GM15510 (cell line): ENCODE data around the gene LY6G6F.

Experiments used
- POLR2A ChIP-seq: IDR thresholded peaks from 3 replicates; pipeline ENCODE4 v1.6.1; 2011; ENCODE audit warnings: borderline replicate concordance; ENCODE audit not compliant: insufficient read length; ENCODE audit errors: extremely low read depth

The LY6G6F gene

GRCh38 chr6:31737315-31737990 lies 30.8 kb downstream of the LY6G6F start:
- TF ChIP-seq POLR2A = no peak

GRCh38 chr6:31737991-31738979 lies 31.6 kb downstream of the LY6G6F start:
- peak; percentile 44 for TF ChIP-seq POLR2A

DNA sequence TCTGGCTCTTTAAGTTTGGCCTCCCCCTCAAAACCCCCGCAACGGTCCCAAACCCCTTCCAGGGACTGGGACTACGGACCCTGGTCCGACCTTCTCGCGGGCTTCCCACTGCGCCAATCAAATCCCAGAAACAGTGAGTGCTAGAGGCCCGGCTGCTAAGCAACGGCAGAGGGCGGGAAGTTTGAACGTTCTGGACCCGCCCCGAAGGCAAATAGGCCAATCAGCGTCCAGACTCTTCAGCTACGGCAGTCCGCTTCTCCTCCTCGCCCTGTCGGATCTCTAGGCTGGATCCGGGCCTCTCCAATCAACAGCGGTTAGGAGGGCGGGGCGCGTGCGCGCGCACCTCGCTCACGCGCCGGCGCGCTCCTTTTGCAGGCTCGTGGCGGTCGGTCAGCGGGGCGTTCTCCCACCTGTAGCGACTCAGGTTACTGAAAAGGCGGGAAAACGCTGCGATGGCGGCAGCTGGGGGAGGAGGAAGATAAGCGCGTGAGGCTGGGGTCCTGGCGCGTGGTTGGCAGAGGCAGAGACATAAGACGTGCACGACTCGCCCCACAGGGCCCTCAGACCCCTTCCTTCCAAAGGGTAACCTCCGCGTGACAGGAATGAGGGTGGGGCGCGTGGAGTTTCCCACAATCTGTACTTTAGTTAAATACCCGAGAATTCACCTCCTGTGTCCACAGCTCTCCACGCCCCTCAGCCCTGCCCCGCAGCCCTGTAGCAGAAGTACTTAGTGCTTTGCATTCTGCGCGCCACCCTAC lies 33.2 kb downstream of the LY6G6F start, which contains the start of gene MSH5:
TSS of gene MSH5 (plus strand) at position 367 of the 758 bp plus-strand sequence. CDS start 462 bp downstream, outside the sequence.
- peak; percentile 63 for TF ChIP-seq POLR2A

GRCh38 chr6:31740397-31741223 lies 33.9 kb downstream of the LY6G6F start:
- no peak for TF ChIP-seq POLR2A

DNA sequence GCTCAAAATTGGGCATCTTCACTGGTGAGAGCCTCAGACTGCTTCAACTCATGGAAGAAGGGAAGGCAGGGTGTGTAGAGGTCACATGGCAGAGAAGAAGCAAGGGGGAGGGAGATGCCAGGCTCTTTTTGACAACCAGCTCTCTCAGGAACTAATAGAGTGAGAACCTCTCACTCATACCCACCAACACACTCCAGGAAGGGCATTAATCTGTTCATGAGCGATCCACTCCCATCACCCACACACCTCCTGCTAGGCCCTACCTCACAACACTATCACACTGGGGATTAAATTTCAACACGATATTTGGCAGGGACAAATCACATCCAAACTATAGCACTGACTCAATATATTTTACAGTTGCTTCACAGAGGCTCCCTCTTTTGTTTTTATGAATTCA lies 35.1 kb downstream of the LY6G6F start:
- TF ChIP-seq POLR2A = no peak

DNA sequence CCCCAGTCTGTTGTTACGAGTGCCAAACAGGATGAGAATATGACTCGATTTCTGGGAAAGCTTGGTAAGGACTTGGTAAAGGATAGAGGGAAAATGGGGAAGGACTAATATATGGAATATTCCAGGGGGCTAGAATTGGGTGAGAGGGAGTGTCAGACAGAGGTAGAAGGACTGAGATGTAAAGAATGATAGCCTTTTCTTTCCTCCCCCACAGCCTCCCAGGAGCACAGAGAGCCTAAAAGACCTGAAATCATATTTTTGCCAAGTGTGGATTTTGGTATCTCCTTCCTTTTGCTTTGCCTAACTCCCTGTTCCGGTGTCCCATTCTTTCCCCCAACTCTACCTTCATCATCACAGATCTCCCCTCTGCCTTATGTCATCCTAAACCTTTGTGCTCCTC lies 36.2 kb downstream of the LY6G6F start:
- TF ChIP-seq POLR2A = no peak

DNA sequence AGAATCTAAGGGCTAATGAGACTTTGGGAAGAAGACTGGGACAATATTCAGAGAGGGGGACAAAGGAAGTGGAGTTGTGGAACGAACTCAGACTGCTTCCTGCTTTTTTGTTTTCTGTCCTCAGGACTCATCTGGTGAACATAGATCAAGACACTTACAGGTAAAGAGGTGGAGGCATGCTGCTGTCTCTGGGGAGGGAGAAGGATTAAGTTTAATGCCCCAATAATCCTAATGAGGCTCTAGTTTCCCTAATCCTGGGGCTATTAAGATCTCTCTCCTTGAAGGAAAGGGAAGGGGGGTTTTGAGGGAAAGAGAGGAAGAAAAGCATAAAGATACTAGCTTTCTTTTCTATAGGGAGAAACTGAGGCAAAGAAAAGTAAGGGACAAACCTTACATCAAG lies 37.8 kb downstream of the LY6G6F start:
- no peak for TF ChIP-seq POLR2A

- no peak for TF ChIP-seq POLR2A
These were observed 42.8 kb downstream of the LY6G6F start for GRCh38 chr6:31749301-31750036.

GRCh38 chr6:31750411-31751022 lies 43.9 kb downstream of the LY6G6F start:
- no peak for TF ChIP-seq POLR2A

DNA sequence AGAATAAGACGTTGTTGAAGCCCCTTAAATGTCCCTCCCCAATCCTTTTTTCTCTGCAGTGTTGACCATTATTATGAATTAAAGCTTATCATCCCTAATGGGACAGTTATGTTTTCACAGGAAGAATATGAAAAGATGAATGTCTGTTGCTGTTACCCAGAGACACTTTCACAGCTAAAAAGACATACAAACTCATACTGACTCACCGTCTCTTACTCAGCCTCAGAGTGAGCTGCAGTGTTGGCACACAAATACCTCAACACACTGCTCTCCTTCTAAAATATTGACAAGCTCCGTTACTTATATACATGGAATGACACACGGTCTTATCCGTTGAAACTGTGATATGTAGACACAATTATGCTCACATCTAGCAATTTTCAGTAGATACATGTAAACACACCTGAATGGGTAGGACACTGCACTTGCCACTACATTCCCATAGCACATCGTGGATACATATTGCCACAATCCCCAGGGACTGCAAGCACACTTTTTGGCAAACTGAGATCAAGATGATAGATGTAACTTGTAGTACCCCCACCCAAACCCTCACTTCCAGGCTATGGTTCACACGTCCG lies 46.2 kb downstream of the LY6G6F start:
- no peak for TF ChIP-seq POLR2A

DNA sequence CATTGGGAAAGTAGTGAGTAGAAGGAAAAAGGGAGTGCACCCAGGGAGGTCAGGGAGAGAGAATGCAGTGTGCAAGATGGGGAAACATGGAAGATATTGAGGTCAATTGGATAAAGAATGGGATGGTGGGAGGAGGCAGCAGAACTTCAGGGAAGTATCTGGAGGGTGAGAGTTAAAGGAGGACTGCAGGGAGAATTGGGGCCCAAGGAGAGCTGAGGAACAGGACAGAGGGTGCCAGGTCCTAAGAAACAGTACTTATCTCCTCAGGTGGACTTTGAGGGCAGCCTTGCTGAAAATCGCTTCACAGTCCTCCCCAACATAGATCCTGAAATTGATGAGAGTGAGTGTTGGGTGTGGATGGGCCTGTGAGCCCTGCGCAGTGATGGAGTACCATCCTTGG lies 51.6 kb downstream of the LY6G6F start:
- no peak for TF ChIP-seq POLR2A
